HCT116 (cell line): ENCODE data around the gene CRYBA4. TPM values are rescaled to one million over a fixed set of nuclear protein-coding genes. Genes with fewer than 3 reads are reported as not detected.

Source experiments
- ATAC-seq: fragments of 200-7000 bp; cut with Tn5 transposase; 2 replicates; pipeline ENCODE4 v1.9.1; 2020; ENCODE audit warnings: mild to moderate bottlenecking, moderate library complexity
- BruUV-seq: library from RNA; stranded (reverse); fragments of 400-500 nt; replicated peaks from 2 replicates; lab custom pipeline; 2021; lab: Mats Ljungman, UMichigan
- CTCF ChIA-PET: fragments of 300-600 bp; sonication (Branson Sonifier 250); formaldehyde crosslinking; loops from one replicate; lab custom pipeline; 2021; ENCODE audit warnings: antibody characterized with exemption; lab: Charles Lee
- POLR2A ChIA-PET: fragments of 300-600, 350-600 bp; sonication (Branson Sonifier 250); formaldehyde crosslinking; loops from one replicate; lab custom pipeline; 2021; ENCODE audit warnings: antibody characterized with exemption; lab: Charles Lee
- RAD21 ChIA-PET, 2 experiments: fragments of 300-600 bp; sonication (Branson Sonifier 250); formaldehyde crosslinking; loops; one replicate each; lab custom pipeline; 2023; ENCODE audit warnings: low total read pairs in 2 of 2; ENCODE audit not compliant: uncharacterized antibody in 2 of 2, unreplicated experiment in 2 of 2, low non-redundant PET in 1 of 2; lab: Charles Lee
- DNase-seq: peaks from one replicate; pipeline ENCODE4 v3.0.0-alpha.2; 2010; ENCODE audit warnings: low read depth, low spot score
- H2AFZ ChIP-seq: fragments of 200-600 bp; shearing (Covaris generic), sonication (generic); 2 replicates; pipeline ENCODE4 v1.6.1; 2017; ENCODE audit warnings: low read depth, mixed run types, mixed read lengths, antibody characterized with exemption, low read length; ENCODE audit not compliant: poor library complexity, severe bottlenecking
- H3K27ac ChIP-seq: 2 replicates; pipeline ENCODE4 v1.5.1; 2012; ENCODE audit warnings: low read depth, low read length
- H3K27me3 ChIP-seq: fragments of 200-600 bp; sonication (generic); 2 replicates; pipeline ENCODE4 v1.6.1; 2016; ENCODE audit warnings: mixed run types, low read length, mixed read lengths; ENCODE audit not compliant: insufficient read depth
- H3K36me3 ChIP-seq, 2 experiments: fragments of 200-500 bp in 1 of 2; fragments of 200-600 bp in 1 of 2; sonication (Bioruptor generic) in 1 of 2; sonication (generic) in 1 of 2; 2 replicates each; pipeline versions ENCODE4 v1.5.1 to v1.6.1; 2014 to 2016; ENCODE audit warnings: low read length in 2 of 2, inconsistent platforms in 1 of 2, mixed read lengths in 1 of 2, mixed run types in 1 of 2; ENCODE audit not compliant: insufficient read depth in 2 of 2, control insufficient read depth in 1 of 2
- H3K4me1 ChIP-seq, 2 experiments: fragments of 200-600 bp in 1 of 2; sonication (generic) in 1 of 2; 2 replicates each; pipeline versions ENCODE4 v1.5.1 to v1.6.1; 2012 to 2017; ENCODE audit warnings: low read length in 2 of 2, inconsistent platforms in 1 of 2, mild to moderate bottlenecking in 1 of 2, mixed read lengths in 1 of 2, mixed run types in 1 of 2, moderate library complexity in 1 of 2; ENCODE audit not compliant: insufficient read depth in 2 of 2, control insufficient read depth in 1 of 2
- H3K4me2 ChIP-seq: fragments of 200-600 bp; sonication (generic); 2 replicates; pipeline ENCODE4 v1.6.1; 2017; ENCODE audit warnings: mixed run types, low read length, mixed read lengths
- H3K4me3 ChIP-seq, 2 experiments: fragments of 200-600 bp in 1 of 2; sonication (generic) in 1 of 2; replicated peaks in 1 of 2; 2 replicates each; pipeline ENCODE4 v1.5.1; 2011 to 2016; ENCODE audit warnings: low read length in 2 of 2, control low read depth in 1 of 2, low read depth in 1 of 2, mild to moderate bottlenecking in 1 of 2, mixed read lengths in 1 of 2, mixed run types in 1 of 2
- H3K79me2 ChIP-seq: fragments of 200-600 bp; sonication (generic); 2 replicates; pipeline ENCODE4 v1.6.1; 2017; ENCODE audit warnings: mild to moderate bottlenecking, mixed run types, low read length, moderate library complexity, mixed read lengths; ENCODE audit not compliant: insufficient read depth
- H3K9ac ChIP-seq: fragments of 200-600 bp; sonication (generic); 2 replicates; pipeline ENCODE4 v1.6.1; 2016; ENCODE audit warnings: low read length, mixed read lengths
- H3K9me2 ChIP-seq: fragments of 200-600 bp; sonication (generic), shearing (Covaris generic); 2 replicates; pipeline ENCODE4 v1.6.1; 2017; ENCODE audit warnings: mixed run types, mild to moderate bottlenecking, moderate library complexity; ENCODE audit not compliant: insufficient read depth
- H3K9me3 ChIP-seq, 2 experiments: fragments of 200-500 bp in 1 of 2; fragments of 200-600 bp in 1 of 2; sonication (Bioruptor generic) in 1 of 2; sonication (generic) in 1 of 2; 2 replicates each; pipeline ENCODE4 v1.6.1; 2014 to 2017; ENCODE audit warnings: low read length in 2 of 2, mixed read lengths in 2 of 2, inconsistent platforms in 1 of 2, low read depth in 1 of 2, mild to moderate bottlenecking in 1 of 2, mixed run types in 1 of 2, moderate library complexity in 1 of 2; ENCODE audit not compliant: control insufficient read depth in 1 of 2, insufficient read depth in 1 of 2
- H4K20me1 ChIP-seq: fragments of 200-600 bp; sonication (generic), shearing (Covaris generic); 2 replicates; pipeline ENCODE4 v1.6.1; 2017; ENCODE audit warnings: mixed run types, mild to moderate bottlenecking, moderate library complexity; ENCODE audit not compliant: insufficient read depth
- CBX3 ChIP-seq: IDR thresholded peaks from 2 replicates; pipeline ENCODE4 v1.6.1; 2012; ENCODE audit warnings: low read depth
- CTCF ChIP-seq, 3 experiments: fragments of 200-600 bp in 1 of 3; sonication (generic) in 1 of 3; IDR thresholded peaks in 2 of 3; conservative IDR thresholded peaks in 1 of 3; 2 replicates each; pipeline ENCODE4 v1.5.1; 2012 to 2017; ENCODE audit warnings: low read depth in 2 of 3, low read length in 2 of 3, antibody characterized with exemption in 1 of 3, borderline replicate concordance in 1 of 3, control low read depth in 1 of 3, mild to moderate bottlenecking in 1 of 3, mixed read lengths in 1 of 3, mixed run types in 1 of 3, moderate library complexity in 1 of 3; ENCODE audit not compliant: insufficient read depth in 1 of 3
- ELF1 ChIP-seq: IDR thresholded peaks from 2 replicates; pipeline ENCODE4 v1.6.1; 2012; ENCODE audit warnings: low read depth, borderline replicate concordance
- EZH2phosphoT487 ChIP-seq: fragments of 200-600 bp; IDR thresholded peaks from 2 replicates; pipeline ENCODE4 v1.6.1; 2018; ENCODE audit warnings: antibody characterized with exemption, borderline replicate concordance
- FOSL1 ChIP-seq: IDR thresholded peaks from 2 replicates; pipeline ENCODE4 v1.6.1; 2012; ENCODE audit warnings: low read depth
- JUND ChIP-seq: IDR thresholded peaks from 2 replicates; pipeline ENCODE4 v1.6.1; 2012
- POLR2AphosphoS5 ChIP-seq: IDR thresholded peaks from 2 replicates; pipeline ENCODE4 v1.6.1; 2011; ENCODE audit warnings: mild to moderate bottlenecking, low read depth, low read length, moderate library complexity
- RAD21 ChIP-seq: IDR thresholded peaks from 2 replicates; pipeline ENCODE4 v1.6.1; 2012; ENCODE audit warnings: low read depth, mild to moderate bottlenecking
- SIN3A ChIP-seq: IDR thresholded peaks from 2 replicates; pipeline ENCODE4 v1.6.1; 2012; ENCODE audit warnings: low read depth
- SP1 ChIP-seq: IDR thresholded peaks from 2 replicates; pipeline ENCODE4 v1.6.1; 2012; ENCODE audit warnings: low read depth
- SRF ChIP-seq: IDR thresholded peaks from 2 replicates; pipeline ENCODE4 v1.6.1; 2012; ENCODE audit warnings: low read depth
- ZBTB33 ChIP-seq: IDR thresholded peaks from 2 replicates; pipeline ENCODE4 v1.6.1; 2011; ENCODE audit warnings: mild to moderate bottlenecking, low read length, moderate library complexity; ENCODE audit not compliant: insufficient replicate concordance; ENCODE audit errors: extremely low read depth
- ZNF274 ChIP-seq: fragments of 200-500 bp; sonication (Bioruptor generic); IDR thresholded peaks from 2 replicates; pipeline ENCODE4 v1.6.1; 2014; ENCODE audit warnings: mild to moderate bottlenecking, low read depth, low read length, inconsistent platforms
- intact Hi-C: fragments of 100-400 bp; cut with micrococcal nuclease; formaldehyde crosslinking; loops from 2 replicates; pipeline ENCODE4 v1.10.0; 2022
- total RNA-seq: library from RNA; stranded (reverse); gene quantifications from one replicate; pipeline ENCODE4 v1.2.1, GENCODE V29; 2021; ENCODE audit not compliant: unreplicated experiment
- TF ChIP-seq, protein P1 (sequence below): IDR thresholded peaks from 2 replicates; pipeline ENCODE4 v1.6.1; 2012
- TF ChIP-seq, protein P2 (sequence below): IDR thresholded peaks from 2 replicates; pipeline ENCODE4 v1.6.1; 2012

The CRYBA4 gene
- total RNA-seq, 1 experiment from 2014 or later: not detected

DNA sequence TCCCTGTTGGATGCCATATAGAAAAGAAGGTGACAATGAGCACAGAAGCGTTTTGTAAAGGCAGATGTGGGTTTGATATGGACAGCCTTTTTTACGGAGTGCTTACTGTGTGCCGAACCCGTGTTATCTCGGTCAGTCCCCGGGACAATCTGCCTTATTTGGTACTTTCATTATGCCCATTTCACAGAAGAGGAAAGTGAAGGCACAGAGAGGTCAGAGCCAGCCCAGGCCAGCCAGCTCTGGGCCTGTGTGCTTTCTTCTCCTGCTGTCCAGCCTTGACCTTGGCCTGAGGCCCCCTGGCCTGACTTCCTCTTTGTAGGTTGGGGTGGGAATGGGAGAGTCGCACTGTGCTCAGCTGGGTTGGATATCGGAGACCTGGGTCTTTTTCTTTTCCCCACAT is 3.3 kb upstream of the CRYBA4 start:
- TF ChIP-seq RAD21 (no peak), CTCF (IDR thresholded peaks at IDR 0.05 in 2 of 3, conservative IDR thresholded peaks at IDR 0.05 in 1 of 3; ENCODE audit: borderline replicate concordance in 1 of 3, insufficient read depth in 1 of 3, low read depth in 2 of 3, low read length in 2 of 3) (no peak), ZBTB33 (no peak), SIN3A (no peak), ZNF274 (no peak), EZH2phosphoT487 (no peak), CBX3 (no peak), ELF1 (no peak), SP1 (no peak), JUND (no peak), FOSL1 (no peak), SRF (no peak), POLR2AphosphoS5 (no peak)
- TF ChIP-seq, protein P1, sequence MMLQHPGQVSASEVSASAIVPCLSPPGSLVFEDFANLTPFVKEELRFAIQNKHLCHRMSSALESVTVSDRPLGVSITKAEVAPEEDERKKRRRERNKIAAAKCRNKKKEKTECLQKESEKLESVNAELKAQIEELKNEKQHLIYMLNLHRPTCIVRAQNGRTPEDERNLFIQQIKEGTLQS: no peak
- TF ChIP-seq, protein P2, sequence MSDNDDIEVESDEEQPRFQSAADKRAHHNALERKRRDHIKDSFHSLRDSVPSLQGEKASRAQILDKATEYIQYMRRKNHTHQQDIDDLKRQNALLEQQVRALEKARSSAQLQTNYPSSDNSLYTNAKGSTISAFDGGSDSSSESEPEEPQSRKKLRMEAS: no peak
- H2AFZ ChIP-seq: no peak overlapping the region
- ATAC-seq (no peak), DNase-seq (no peak)
- no peaks in the 10 kb centered on the region for H4K20me1 ChIP-seq
- no peaks in the 10 kb centered on the region for H3K9me2 ChIP-seq
- H3K4me1 ChIP-seq: no peaks in the 10 kb centered on the region
- H3K79me2 ChIP-seq: no peaks in the 10 kb centered on the region
- H3K27me3 ChIP-seq: no peaks in the 10 kb centered on the region
- H3K4me3 ChIP-seq: no peak overlapping the region
- ChIA-PET RAD21 (no interaction called here), CTCF (no interaction called here), POLR2A (no interaction called here)
- no peaks in the 10 kb centered on the region for H3K36me3 ChIP-seq
- no peak overlapping the region for H3K4me2 ChIP-seq
- no peak overlapping the region for H3K9ac ChIP-seq
- no peak overlapping the region for H3K27ac ChIP-seq
- intact Hi-C loops: no loop called here
- no TSS peak for BruUV-seq
- H3K9me3 ChIP-seq: no peaks in the 10 kb centered on the region
